ENCODE results near the gene C1orf232. TPM values are rescaled to one million over a fixed set of nuclear protein-coding genes. Genes with fewer than 3 reads are reported as not detected.

Gene C1orf232
- total RNA-seq, 1 donor from 2014 or later: not detected

DNA sequence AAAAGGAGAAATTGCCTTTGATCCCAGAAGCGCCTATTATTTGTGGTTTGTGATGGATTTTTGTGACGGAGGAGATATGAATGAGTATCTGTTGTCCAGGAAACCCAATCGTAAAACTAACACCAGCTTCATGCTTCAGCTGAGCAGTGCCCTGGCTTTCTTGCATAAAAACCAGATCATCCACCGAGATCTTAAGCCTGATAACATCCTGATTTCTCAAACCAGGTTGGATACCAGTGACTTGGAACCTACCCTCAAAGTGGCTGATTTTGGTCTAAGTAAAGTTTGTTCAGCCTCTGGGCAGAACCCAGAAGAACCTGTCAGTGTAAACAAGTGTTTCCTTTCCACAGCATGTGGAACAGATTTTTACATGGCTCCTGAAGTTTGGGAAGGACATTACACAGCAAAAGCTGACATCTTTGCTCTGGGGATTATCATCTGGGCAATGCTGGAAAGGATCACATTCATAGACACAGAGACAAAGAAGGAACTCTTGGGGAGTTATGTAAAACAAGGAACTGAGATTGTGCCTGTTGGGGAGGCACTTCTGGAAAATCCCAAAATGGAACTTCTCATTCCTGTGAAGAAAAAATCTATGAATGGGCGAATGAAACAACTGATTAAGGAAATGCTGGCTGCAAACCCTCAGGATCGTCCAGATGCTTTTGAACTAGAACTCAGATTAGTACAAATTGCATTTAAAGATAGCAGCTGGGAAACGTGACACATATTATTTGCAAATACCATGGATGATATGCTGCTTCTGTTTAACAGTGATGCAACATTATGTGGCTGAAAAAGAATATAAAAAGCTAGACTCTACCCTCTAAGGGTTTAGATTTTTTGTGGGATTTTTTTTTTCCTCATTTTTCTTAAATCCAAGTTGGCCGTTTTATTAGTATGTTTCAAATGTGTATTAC, 46.6 kb downstream of the C1orf232 start:
- DNase-seq: no peak
- H3K36me3 ChIP-seq: peaks cover 41% of the 10 kb centered on the region

GRCh38 chr1:26119892-26120608, 48.7 kb downstream of the C1orf232 start:
- H3K4me1 ChIP-seq: peaks cover 63% of the 10 kb centered on the region
- no peak for TF ChIP-seq CTCF (IDR thresholded peaks at IDR 0.05; ENCODE audit: borderline replicate concordance)
- H3K9me3 ChIP-seq (replicated peaks): no peaks in the 10 kb centered on the region
- intact Hi-C loops (cut with micrococcal nuclease): no loop called here
- H3K4me3 ChIP-seq: no peak overlapping the region
- H3K27ac ChIP-seq (replicated peaks): peak overlapping the region; percentile 38
- no peaks in the 10 kb centered on the region for H3K27me3 ChIP-seq (ENCODE audit: low read depth)
- H3K36me3 ChIP-seq: peaks cover 61% of the 10 kb centered on the region
- DNase-seq: no peak

More for the DNA sequence above, 46.6 kb downstream of the C1orf232 start:
- Histone ChIP-seq H3K4me1 (peaks cover 68% of the 10 kb centered on the region), H3K27me3 (ENCODE audit: low read depth) (no peaks in the 10 kb centered on the region), H3K4me3 (no peak overlapping the region), H3K9me3 (replicated peaks) (no peaks in the 10 kb centered on the region), H3K27ac (replicated peaks) (peak overlapping the region; percentile 65)
- no peak for TF ChIP-seq CTCF (IDR thresholded peaks at IDR 0.05; ENCODE audit: borderline replicate concordance)
- intact Hi-C loops (cut with micrococcal nuclease): no loop called here

- TF ChIP-seq CTCF (IDR thresholded peaks at IDR 0.05; ENCODE audit: borderline replicate concordance): no peak
- peak overlapping the region; percentile 97 for H3K27ac ChIP-seq (replicated peaks)
- no peaks in the 10 kb centered on the region for H3K27me3 ChIP-seq (ENCODE audit: low read depth)
- DNase-seq: no peak
- intact Hi-C loops (cut with micrococcal nuclease): no loop called here
- peak overlapping the region; percentile 86 for H3K4me3 ChIP-seq
- H3K9me3 ChIP-seq (replicated peaks): no peaks in the 10 kb centered on the region
- peaks cover 65% of the 10 kb centered on the region for H3K4me1 ChIP-seq
- peaks cover 54% of the 10 kb centered on the region for H3K36me3 ChIP-seq
Measured at GRCh38 chr1:26114165-26114927, 54.4 kb downstream of the C1orf232 start.

Other genes starting within 250 kb of the C1orf232 start
- gene PAFAH2, start 170.9 kb downstream of the C1orf232 start, total RNA-seq: 10.6 TPM
- gene EXTL1, start 147.2 kb downstream of the C1orf232 start, total RNA-seq: 11.3 TPM
- gene SLC30A2, start 122.8 kb downstream of the C1orf232 start, total RNA-seq: 7.1 TPM
- gene TRIM63, start 101.3 kb downstream of the C1orf232 start, total RNA-seq: 203 TPM
- gene PDIK1L, start 57.1 kb downstream of the C1orf232 start, total RNA-seq: 4.2 TPM
- 3.1 TPM for gene FAM110D, start 9.9 kb downstream of the C1orf232 start, total RNA-seq
- gene ZNF593, start 945 bp upstream of the C1orf232 start, total RNA-seq: 13.7 TPM
- not detected for gene ZNF593OS, start 2.9 kb upstream of the C1orf232 start, total RNA-seq
- 1.8 TPM for gene CNKSR1, start 8.5 kb upstream of the C1orf232 start, total RNA-seq
- gene CATSPER4, start 21.6 kb upstream of the C1orf232 start, total RNA-seq: not detected
- gene CEP85, start 65.2 kb upstream of the C1orf232 start, total RNA-seq: 71.2 TPM
- 32.1 TPM for gene SH3BGRL3, start 111.1 kb upstream of the C1orf232 start, total RNA-seq
- 11.6 TPM for gene UBXN11, start 137.7 kb upstream of the C1orf232 start, total RNA-seq
- gene CD52, start 149.0 kb upstream of the C1orf232 start, total RNA-seq: 2.4 TPM
- gene CRYBG2, start 185.2 kb upstream of the C1orf232 start, total RNA-seq: not detected
- gene ZNF683, start 203.8 kb upstream of the C1orf232 start, total RNA-seq: not detected
- gene LIN28A, start 241.9 kb upstream of the C1orf232 start, total RNA-seq: not detected